ENCODE results near the gene CACNA1B. TPM values are rescaled to one million over a fixed set of nuclear protein-coding genes. Genes with fewer than 3 reads are reported as not detected.
"Not testable (repeated sequence)": the region's sequence is repeated elsewhere in the genome, so short reads cannot be mapped to it uniquely, and the experiment has no call there.

The CACNA1B gene
- total RNA-seq, 1 donor from 2014 or later: under 0.01 TPM

DNA sequence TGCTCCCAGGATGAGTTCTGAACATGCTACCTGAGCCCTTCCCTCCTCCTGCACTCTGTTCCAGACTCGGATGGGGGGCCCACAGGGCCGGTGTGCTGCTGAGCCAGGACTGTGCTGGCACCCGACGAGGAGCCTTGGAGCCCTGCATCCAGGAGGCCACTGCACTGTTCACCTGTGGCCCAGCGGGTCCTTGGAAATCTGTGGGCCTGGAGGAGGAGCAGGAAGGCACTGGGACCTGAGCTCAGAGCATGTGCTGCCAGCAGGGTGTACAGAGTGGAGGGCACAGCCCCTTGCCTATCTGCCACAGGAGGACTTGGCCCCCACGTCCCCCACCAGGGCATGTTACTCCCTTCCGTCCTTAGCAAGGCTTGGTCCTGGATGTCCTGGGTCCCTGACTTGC lies 265.9 kb downstream of the CACNA1B start:
- H3K9ac ChIP-seq (ENCODE audit: low read depth in 1 of 3, low read length in 3 of 3); H3K4me3 ChIP-seq (ENCODE audit: low read length in 3 of 3); H3K27ac ChIP-seq (ENCODE audit: low read depth, low read length); H3K27me3 ChIP-seq (ENCODE audit: control insufficient read depth in 3 of 3, insufficient read depth in 3 of 3, low read length in 3 of 3); H3K4me1 ChIP-seq (ENCODE audit: control insufficient read depth in 3 of 3, insufficient read depth in 3 of 3, low read length in 3 of 3); H3K36me3 ChIP-seq (ENCODE audit: control insufficient read depth in 3 of 3, insufficient read depth in 3 of 3, low read length in 3 of 3); H3K9me3 ChIP-seq (ENCODE audit: control insufficient read depth in 3 of 3, low read length in 3 of 3): not testable (repeated sequence)

DNA sequence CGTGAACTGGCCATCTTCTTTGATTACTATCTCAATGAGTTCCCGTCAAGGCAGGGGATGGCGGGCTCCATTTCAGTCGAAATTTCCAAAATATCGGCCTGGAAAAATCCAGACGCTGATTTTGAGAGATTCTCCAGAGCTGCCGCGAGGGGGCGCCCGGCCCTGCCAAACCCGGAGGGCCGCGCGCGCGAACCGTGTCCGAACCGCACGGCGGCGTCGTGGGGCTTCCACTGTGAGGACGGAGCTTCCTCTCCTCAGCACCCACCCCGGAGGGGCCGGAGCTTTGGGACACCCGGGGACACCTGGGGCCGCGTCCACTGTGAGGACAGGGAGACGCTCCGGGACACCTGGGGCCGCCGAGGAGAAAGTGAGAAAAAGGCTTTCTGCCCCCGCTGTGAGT lies 270.0 kb downstream of the CACNA1B start:
- not testable (repeated sequence) for H3K36me3 ChIP-seq (ENCODE audit: control insufficient read depth in 3 of 3, insufficient read depth in 3 of 3, low read length in 3 of 3); H3K9ac ChIP-seq (ENCODE audit: low read depth in 1 of 3, low read length in 3 of 3); H3K4me1 ChIP-seq (ENCODE audit: control insufficient read depth in 3 of 3, insufficient read depth in 3 of 3, low read length in 3 of 3); H3K27ac ChIP-seq (ENCODE audit: low read depth, low read length); H3K4me3 ChIP-seq (ENCODE audit: low read length in 3 of 3); H3K9me3 ChIP-seq (ENCODE audit: control insufficient read depth in 3 of 3, low read length in 3 of 3)
- peaks cover 0 to 11% (median 5%) of the 10 kb centered on the region in 3 donors for H3K27me3 ChIP-seq (ENCODE audit: control insufficient read depth in 3 of 3, insufficient read depth in 3 of 3, low read length in 3 of 3)

DNA sequence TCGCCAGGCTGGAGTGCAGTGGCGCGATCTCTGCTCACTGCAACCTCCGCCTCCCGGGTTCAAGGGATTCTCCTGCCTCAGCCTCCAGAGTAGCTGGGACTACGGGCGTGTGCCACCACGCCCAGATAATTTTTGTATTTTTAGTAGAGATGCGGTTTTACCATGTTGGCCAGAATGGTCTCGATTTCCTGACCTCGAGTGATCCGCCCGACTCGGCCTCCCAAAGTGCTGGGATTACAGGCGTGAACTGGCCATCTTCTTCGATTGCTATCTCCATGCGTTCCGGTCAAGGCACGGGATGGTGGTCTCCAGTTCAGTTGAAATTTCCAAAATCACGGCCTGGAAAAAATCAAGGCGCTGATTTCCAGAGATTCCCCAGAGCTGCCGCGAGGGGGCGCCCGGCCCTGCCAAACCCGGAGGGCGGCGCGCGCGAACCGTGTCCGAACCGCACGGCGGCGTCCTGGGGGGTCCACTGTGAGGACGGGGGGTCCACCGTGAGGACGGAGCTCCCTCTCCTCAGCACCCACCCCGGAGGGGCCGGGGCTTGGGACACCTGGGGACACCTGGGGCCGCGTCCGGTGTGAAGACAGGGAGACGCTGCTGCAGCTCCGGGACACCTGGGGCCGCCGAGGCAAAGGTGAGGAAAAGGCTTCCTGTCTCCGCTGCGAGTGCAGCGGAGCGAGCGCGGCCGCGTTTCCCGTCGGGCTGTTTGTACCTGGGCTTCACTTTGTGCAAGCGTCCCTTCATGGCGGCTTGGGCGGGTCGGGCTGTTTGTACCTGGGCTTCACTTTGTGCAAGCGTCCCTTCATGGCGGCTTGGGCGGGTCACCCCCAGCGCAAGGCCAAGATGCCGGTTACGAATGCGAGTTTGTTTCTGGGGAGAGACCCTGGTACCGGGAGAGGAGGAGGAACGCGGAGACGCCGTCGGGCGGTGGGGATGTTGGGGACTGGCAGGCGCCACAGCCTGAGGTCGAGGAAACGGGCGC lies 272.4 kb downstream of the CACNA1B start:
- not testable (repeated sequence) for H3K27me3 ChIP-seq (ENCODE audit: control insufficient read depth in 3 of 3, insufficient read depth in 3 of 3, low read length in 3 of 3); H3K4me3 ChIP-seq (ENCODE audit: low read length in 3 of 3); H3K27ac ChIP-seq (ENCODE audit: low read depth, low read length); H3K9me3 ChIP-seq (ENCODE audit: control insufficient read depth in 3 of 3, low read length in 3 of 3); H3K9ac ChIP-seq (ENCODE audit: low read depth in 1 of 3, low read length in 3 of 3); H3K4me1 ChIP-seq (ENCODE audit: control insufficient read depth in 3 of 3, insufficient read depth in 3 of 3, low read length in 3 of 3); H3K36me3 ChIP-seq (ENCODE audit: control insufficient read depth in 3 of 3, insufficient read depth in 3 of 3, low read length in 3 of 3)

DNA sequence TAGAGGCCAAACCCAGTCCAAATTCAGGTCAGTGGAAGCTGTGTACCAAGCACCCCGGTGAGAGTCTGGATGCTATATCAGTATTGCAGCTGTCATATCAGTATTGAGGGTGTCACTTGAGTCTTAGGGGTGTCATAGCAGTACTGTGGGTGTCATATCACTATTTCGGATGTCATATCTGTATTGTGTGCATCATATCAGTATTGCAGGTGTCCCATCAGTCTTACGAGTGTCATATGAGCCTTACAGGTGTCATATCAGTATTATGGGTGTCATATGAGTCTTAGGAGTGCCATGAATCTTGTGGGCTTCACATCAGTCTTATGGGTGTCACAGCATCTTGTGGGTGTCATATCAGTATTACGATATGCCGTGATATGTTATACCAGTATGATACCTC lies 278.2 kb downstream of the CACNA1B start:
- H3K4me3 ChIP-seq (ENCODE audit: low read length in 3 of 3); H3K9ac ChIP-seq (ENCODE audit: low read depth in 1 of 3, low read length in 3 of 3); H3K9me3 ChIP-seq (ENCODE audit: control insufficient read depth in 3 of 3, low read length in 3 of 3); H3K4me1 ChIP-seq (ENCODE audit: control insufficient read depth in 3 of 3, insufficient read depth in 3 of 3, low read length in 3 of 3); H3K36me3 ChIP-seq (ENCODE audit: control insufficient read depth in 3 of 3, insufficient read depth in 3 of 3, low read length in 3 of 3); H3K27me3 ChIP-seq (ENCODE audit: control insufficient read depth in 3 of 3, insufficient read depth in 3 of 3, low read length in 3 of 3); H3K27ac ChIP-seq (ENCODE audit: low read depth, low read length): not testable (repeated sequence)

DNA sequence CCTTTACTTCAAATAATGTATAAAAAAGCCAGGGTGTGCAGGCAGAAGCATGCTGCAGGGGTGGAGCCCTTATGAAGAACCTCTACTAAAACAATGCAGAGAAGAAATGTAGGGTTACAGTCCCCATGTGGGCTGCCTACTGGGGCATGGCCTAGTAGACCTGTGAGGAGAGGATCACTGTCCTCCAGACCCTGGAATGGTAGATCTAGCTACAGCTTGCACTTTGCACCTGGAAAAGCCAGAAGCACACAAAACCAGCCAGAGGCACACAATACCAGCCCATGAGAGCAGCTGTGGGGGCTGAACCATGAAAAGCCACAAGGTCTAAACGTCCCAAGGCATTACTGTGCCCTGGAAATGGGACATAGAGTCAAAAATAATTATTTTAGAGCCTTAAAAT lies 289.2 kb downstream of the CACNA1B start:
- not testable (repeated sequence) for H3K36me3 ChIP-seq (ENCODE audit: control insufficient read depth in 3 of 3, insufficient read depth in 3 of 3, low read length in 3 of 3); H3K27me3 ChIP-seq (ENCODE audit: control insufficient read depth in 3 of 3, insufficient read depth in 3 of 3, low read length in 3 of 3); H3K4me3 ChIP-seq (ENCODE audit: low read length in 3 of 3); H3K9ac ChIP-seq (ENCODE audit: low read depth in 1 of 3, low read length in 3 of 3); H3K9me3 ChIP-seq (ENCODE audit: control insufficient read depth in 3 of 3, low read length in 3 of 3); H3K4me1 ChIP-seq (ENCODE audit: control insufficient read depth in 3 of 3, insufficient read depth in 3 of 3, low read length in 3 of 3); H3K27ac ChIP-seq (ENCODE audit: low read depth, low read length)

Small RNA genes within 50 kb of the gene (small RNA-seq; reads per million reads assigned to genes)
- not detected for gene AL591424.2
- not detected for gene MIR602

Measured in skeletal muscle tissue (tissue), 5 donors.